GM12878 (cell line): ENCODE results near the gene B4GALT3.

Experiments
- CBX3 ChIP-seq: fragments of 200-600 bp; sonication (generic); IDR thresholded peaks from 2 replicates; pipeline ENCODE4 v1.6.1; 2016; ENCODE audit warnings: low read depth, borderline replicate concordance
- CHD2 ChIP-seq: IDR thresholded peaks from 2 replicates; pipeline ENCODE4 v1.6.1; 2011; ENCODE audit warnings: low read depth, low read length, improper control_type of control experiment, borderline replicate concordance
- CTCF ChIP-seq, 3 experiments: IDR thresholded peaks in 2 of 3; conservative IDR thresholded peaks in 1 of 3; 2 replicates each; pipeline ENCODE4 v1.5.1; 2011; ENCODE audit warnings: low read depth in 3 of 3, low read length in 3 of 3, mild to moderate bottlenecking in 3 of 3, control low read depth in 2 of 3, moderate library complexity in 2 of 3, inconsistent platforms in 1 of 3, mixed read lengths in 1 of 3; ENCODE audit not compliant: control insufficient read depth in 2 of 3, insufficient read depth in 1 of 3; ENCODE audit errors: extremely low read depth in 1 of 3
- DPF2 ChIP-seq: fragments of 450-650 bp; IDR thresholded peaks from 2 replicates; pipeline ENCODE4 v1.6.1; 2017; ENCODE audit warnings: mild to moderate bottlenecking
- EZH2 ChIP-seq: IDR thresholded peaks from 2 replicates; pipeline ENCODE4 v1.6.1; 2012; ENCODE audit warnings: low read depth, mild to moderate bottlenecking, control low read depth, inconsistent platforms, low read length, borderline replicate concordance; ENCODE audit not compliant: control insufficient read depth
- FOS ChIP-seq: IDR thresholded peaks from 3 replicates; pipeline ENCODE4 v1.6.1; 2011; ENCODE audit warnings: borderline replicate concordance; ENCODE audit not compliant: insufficient read length; ENCODE audit errors: extremely low read depth
- KDM1A ChIP-seq: fragments of 200-600 bp; sonication (generic); IDR thresholded peaks from 2 replicates; pipeline ENCODE4 v1.6.1; 2016; ENCODE audit warnings: borderline replicate concordance
- MAX ChIP-seq: IDR thresholded peaks from 2 replicates; pipeline ENCODE4 v1.6.1; 2012; ENCODE audit warnings: low read depth, low read length, improper control_type of control experiment
- RAD21 ChIP-seq: IDR thresholded peaks from 2 replicates; pipeline ENCODE4 v1.6.1; 2011; ENCODE audit warnings: mild to moderate bottlenecking, low read depth, low read length, moderate library complexity; ENCODE audit not compliant: insufficient read depth
- ZBTB33 ChIP-seq: fragments of 450-650 bp; IDR thresholded peaks from 2 replicates; pipeline ENCODE4 v1.6.1; 2017; ENCODE audit warnings: mild to moderate bottlenecking

DNA sequence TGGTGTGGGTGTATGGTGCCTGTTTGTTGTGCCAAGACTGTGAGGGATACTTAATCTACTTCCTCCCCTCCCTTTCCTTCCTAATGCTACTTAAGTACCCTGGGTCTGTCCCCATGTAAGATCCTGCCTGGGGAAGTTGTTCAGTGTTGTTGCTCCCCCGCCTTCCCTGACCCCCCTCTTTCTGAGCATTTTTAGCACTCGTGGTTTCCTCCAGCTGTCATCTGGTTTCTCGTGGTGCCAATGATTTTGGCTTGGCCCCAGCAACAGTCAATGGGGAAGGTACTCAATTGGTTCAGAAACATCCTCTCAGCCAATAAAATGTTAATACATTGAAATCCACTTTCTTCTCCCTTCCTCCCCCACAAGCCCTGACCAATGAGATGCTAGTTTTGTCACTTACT lies 8.0 kb upstream of the B4GALT3 start:
- TF ChIP-seq RAD21 (no peak), KDM1A (no peak), CHD2 (peak; percentile 73; the same call in 1 of the 2 replicates), CTCF (IDR thresholded peaks at IDR 0.05 in 2 of 3, conservative IDR thresholded peaks at IDR 0.05 in 1 of 3; ENCODE audit: control insufficient read depth in 2 of 3, extremely low read depth in 1 of 3, insufficient read depth in 1 of 3, low read depth in 3 of 3, low read length in 3 of 3) (no peak), EZH2 (no peak), MAX (no peak), CBX3 (no peak), FOS (peak; percentile 46), ZBTB33 (no peak), DPF2 (no peak)
